ENCODE measurements around the gene ST7. TPM values are rescaled to one million over a fixed set of nuclear protein-coding genes. Genes with fewer than 3 reads are reported as not detected.

The ST7 gene
- total and polyA plus RNA-seq, 2 of the 13 experiments (the other 11 are each of a cell fraction or from before 2014, with no cell fraction given): 17.3 to 23.5 TPM

- Histone ChIP-seq H3K79me2 (ENCODE audit: insufficient read depth, low read length) (no peaks in the 10 kb centered on the region), H4K20me1 (ENCODE audit: insufficient read depth, low read length) (peaks cover 7% of the 10 kb centered on the region; the same call in 1 of the 2 replicates), H3K9ac (ENCODE audit: insufficient read depth, low read depth, low read length) (no peak overlapping the region), H3K36me3 (replicated peaks in 1 of 2; ENCODE audit: control insufficient read depth in 1 of 2, insufficient read depth in 2 of 2, low read length in 2 of 2) (peaks cover 0 to 8% of the 10 kb centered on the region in 2 experiments; a peak in 1 of 5 replicates), H3K4me3 (replicated peaks in 1 of 3; ENCODE audit: insufficient read depth in 1 of 3, low read depth in 2 of 3, low read length in 3 of 3) (no peak overlapping the region), H3K4me2 (ENCODE audit: low read depth, low read length) (peak overlapping the region; percentile 29), H3K27me3 (ENCODE audit: control insufficient read depth in 1 of 2, insufficient read depth in 2 of 2, low read length in 2 of 2) (no peaks in the 10 kb centered on the region), H3K4me1 (ENCODE audit: insufficient read depth, low read length) (peaks cover 12% of the 10 kb centered on the region), H2AFZ (ENCODE audit: low read length) (no peak overlapping the region), H3K9me3 (ENCODE audit: low read length) (no peaks in the 10 kb centered on the region), H3K27ac (ENCODE audit: extremely low read length, insufficient read depth, low read length) (no peak overlapping the region)
- POLR2A ChIA-PET: interaction anchor here (0.9 to 1.0 kb wide), 2 partner anchors 171 to 314 kb away, joined by 4 to 5 read pairs; partner anchors contain the start of gene ST7
- intact Hi-C loops (cut with micrococcal nuclease; ENCODE audit: unreplicated experiment): loop anchor here (2.0 kb wide), 1 partner anchor 314 kb away; no protein-coding TSS in a partner anchor
- in situ Hi-C loops (cut with HindIII; ENCODE audit: extremely low pct_ligation_motif_present, low pct_unique_long_range_greater_than_20kb): no loop called here
- peak; percentile 91 for FAIRE-seq
- peak; percentile 99 for ATAC-seq
- DNase-seq (ENCODE audit: low spot score): peak; percentile 95
- no TSS peak for BruUV-seq (replicated peaks)
- CTCF ChIA-PET (ENCODE audit: low intra/inter-chr PET ratio, low total read pairs): no interaction called here
- WGBS (ENCODE audit: low lambda C conversion rate): 6% methylated on average over 3 of the region's 4 CpGs
- no peak for TF ChIP-seq SUZ12 (IDR thresholded peaks at IDR 0.05; ENCODE audit: low read depth, low read length)
- TF ChIP-seq ZNF605 (CRISPR knock-in tag; IDR thresholded peaks at IDR 0.05): no peak
- TF ChIP-seq SIX4 (CRISPR knock-in tag; IDR thresholded peaks at IDR 0.05): no peak
- peak; percentile 36; the same call in 1 of the 2 replicates for TF ChIP-seq CHD4 (IDR thresholded peaks at IDR 0.05; ENCODE audit: borderline replicate concordance, low read length)
- TF ChIP-seq ZNF777 (CRISPR knock-in tag; IDR thresholded peaks at IDR 0.05): no peak
- no peak for TF ChIP-seq POLR2A (IDR thresholded peaks at IDR 0.05; ENCODE audit: insufficient read depth in 1 of 2, low read depth in 2 of 2, low read length in 2 of 2)
- TF ChIP-seq ZNF562 (CRISPR knock-in tag; IDR thresholded peaks at IDR 0.05; ENCODE audit: borderline replicate concordance): no peak
- no peak for TF ChIP-seq ELF3 (CRISPR knock-in tag; IDR thresholded peaks at IDR 0.05)
- no peak for TF ChIP-seq ONECUT2 (CRISPR knock-in tag; IDR thresholded peaks at IDR 0.05)
- TF ChIP-seq DBP (CRISPR knock-in tag; IDR thresholded peaks at IDR 0.05; ENCODE audit: not compliant biosample characterization): no peak
- no peak for TF ChIP-seq ZNF335 (CRISPR knock-in tag; IDR thresholded peaks at IDR 0.05)
- no peak for TF ChIP-seq TFDP2 (CRISPR knock-in tag; IDR thresholded peaks at IDR 0.05)
- TF ChIP-seq YEATS4 (CRISPR knock-in tag; IDR thresholded peaks at IDR 0.05; ENCODE audit: borderline replicate concordance): no peak
- TF ChIP-seq GATA4 (IDR thresholded peaks at IDR 0.05; ENCODE audit: borderline replicate concordance, low read depth): no peak
- TF ChIP-seq SETDB1 (CRISPR knock-in tag; IDR thresholded peaks at IDR 0.05; ENCODE audit: borderline replicate concordance): no peak
- no peak for TF ChIP-seq EEA1 (CRISPR knock-in tag; IDR thresholded peaks at IDR 0.05; ENCODE audit: borderline replicate concordance)
- TF ChIP-seq ZNF644 (CRISPR knock-in tag; IDR thresholded peaks at IDR 0.05; ENCODE audit: low read depth): 0 out of 2 replicates have a peak, but pooled peaks have one; percentile 35
- peak; percentile 59; the same call in 1 of the 2 replicates for TF ChIP-seq TARDBP (CRISPR knock-in tag; IDR thresholded peaks at IDR 0.05)
- no peak for TF ChIP-seq ZNF766 (CRISPR knock-in tag; IDR thresholded peaks at IDR 0.05; ENCODE audit: borderline replicate concordance)
- TF ChIP-seq SRSF1 (optimal IDR thresholded peaks at IDR 0.05; ENCODE audit: low read depth, low read length): no peak
- no peak for TF ChIP-seq ZNF12 (CRISPR knock-in tag; IDR thresholded peaks at IDR 0.05)
- TF ChIP-seq JARID2 (CRISPR knock-in tag; IDR thresholded peaks at IDR 0.05; ENCODE audit: insufficient replicate concordance): no peak
- TF ChIP-seq ELF1 (CRISPR knock-in tag; IDR thresholded peaks at IDR 0.05): no peak
- no peak; the same call in 1 of the 2 replicates for TF ChIP-seq MYPOP (CRISPR knock-in tag; IDR thresholded peaks at IDR 0.05)
- no peak for TF ChIP-seq MAF1 (CRISPR knock-in tag; IDR thresholded peaks at IDR 0.05; ENCODE audit: borderline replicate concordance)
These were observed 171.4 kb downstream of the ST7 start for GRCh38 chr7:117124591-117125220.
